LHCN-M2 (cell line): ENCODE measurements around the gene SPEM1. TPM values are rescaled to one million over a fixed set of nuclear protein-coding genes. Genes with fewer than 3 reads are reported as not detected.
"Not testable (repeated sequence)": the region's sequence is repeated elsewhere in the genome, so short reads cannot be mapped to it uniquely, and the experiment has no call there.

Source experiments
- DNase-seq: peaks from one replicate; pipeline ENCODE4 v3.0.0-alpha.2; 2012; ENCODE audit warnings: low read depth
- total RNA-seq: library from RNA; depleted of rRNA; stranded (reverse); fragments of >200 nt; gene quantifications from 2 replicates; pipeline ENCODE4 v1.2.3, GENCODE V29; 2014; rRNA removed

Gene SPEM1
- total RNA-seq, 1 experiment from 2014 or later, result not detected

- DNase-seq, result no peak
Observed at GRCh38 chr17:7468804-7469389, 48.8 kb downstream of the SPEM1 start.

DNA sequence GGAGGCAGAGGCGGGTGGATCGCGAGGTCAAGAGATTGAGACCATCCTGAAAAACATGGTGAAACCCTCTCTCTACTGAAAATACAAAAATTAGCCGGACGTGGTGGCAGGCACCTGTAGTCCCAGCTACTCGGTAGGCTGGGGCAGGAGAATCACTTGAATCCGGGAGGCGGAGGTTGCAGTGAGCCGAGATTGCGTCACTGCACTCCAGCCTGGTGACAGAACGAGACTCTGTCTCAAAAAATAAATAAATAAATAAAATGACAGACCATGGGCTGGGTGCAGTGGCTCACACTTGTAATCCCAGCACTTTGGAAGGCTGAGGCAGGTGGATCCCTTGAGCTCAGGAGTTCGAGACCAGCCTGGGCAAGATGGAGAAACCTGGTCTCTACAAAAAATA, 49.7 kb downstream of the SPEM1 start:
- not testable (repeated sequence) for DNase-seq

- not testable (repeated sequence) for DNase-seq
Observed at GRCh38 chr17:7470457-7470973, 50.4 kb downstream of the SPEM1 start.

Other genes starting within 250 kb of the SPEM1 start
- 0.29 and 1.4 TPM in 2 replicates for gene ASGR1, start 241.0 kb upstream of the SPEM1 start, total RNA-seq
- 16.6 and 17.3 TPM in 2 replicates for gene DLG4, start 200.5 kb upstream of the SPEM1 start, total RNA-seq
- 485 and 564 TPM in 2 replicates for gene ACADVL, start 200.4 kb upstream of the SPEM1 start, total RNA-seq
- 64.8 and 71.4 TPM in 2 replicates for gene DVL2, start 185.8 kb upstream of the SPEM1 start, total RNA-seq
- gene PHF23, start 180.9 kb upstream of the SPEM1 start, total RNA-seq, result 54.7 and 56.4 TPM in 2 replicates
- 161 and 171 TPM in 2 replicates for gene GABARAP, start 177.9 kb upstream of the SPEM1 start, total RNA-seq
- 59.1 and 65.5 TPM in 2 replicates for gene CTDNEP1, start 168.6 kb upstream of the SPEM1 start, total RNA-seq
- gene ELP5, start 168.1 kb upstream of the SPEM1 start, total RNA-seq, result 52.6 and 58.2 TPM in 2 replicates
- gene CLDN7, start 157.8 kb upstream of the SPEM1 start, total RNA-seq, result not detected in 2 replicates
- 0.11 TPM in 1 of 2 replicates, not detected in the other for gene SLC2A4, start 138.6 kb upstream of the SPEM1 start, total RNA-seq
- gene YBX2, start 125.7 kb upstream of the SPEM1 start, total RNA-seq, result not detected in 2 replicates
- 968 and 1,043 TPM in 2 replicates for gene EIF5A, start 112.7 kb upstream of the SPEM1 start, total RNA-seq
- gene GPS2, start 105.0 kb upstream of the SPEM1 start, total RNA-seq, result 98.7 and 119 TPM in 2 replicates
- 15.1 and 15.7 TPM in 2 replicates for gene NEURL4, start 91.0 kb upstream of the SPEM1 start, total RNA-seq
- 1.5 TPM in 1 of 2 replicates, not detected in the other for gene ACAP1, start 83.8 kb upstream of the SPEM1 start, total RNA-seq
- gene KCTD11, start 68.2 kb upstream of the SPEM1 start, total RNA-seq, result 8.3 and 9.0 TPM in 2 replicates
- not detected in 2 replicates for gene TMEM95, start 65.2 kb upstream of the SPEM1 start, total RNA-seq
- gene TNK1, start 39.2 kb upstream of the SPEM1 start, total RNA-seq, result 0.06 TPM in 1 of 2 replicates, not detected in the other
- 38.1 and 54.4 TPM in 2 replicates for gene PLSCR3, start 25.8 kb upstream of the SPEM1 start, total RNA-seq
- gene TMEM256, start 16.2 kb upstream of the SPEM1 start, total RNA-seq, result 65.1 and 88.9 TPM in 2 replicates
- 7.6 and 8.3 TPM in 2 replicates for gene NLGN2, start 12.5 kb upstream of the SPEM1 start, total RNA-seq
- not detected in 2 replicates for gene SPEM2, start 5.3 kb downstream of the SPEM1 start, total RNA-seq
- gene SPEM3, start 8.5 kb downstream of the SPEM1 start, total RNA-seq, result not detected in 2 replicates
- gene TMEM102, start 15.1 kb downstream of the SPEM1 start, total RNA-seq, result 0.75 and 0.90 TPM in 2 replicates
- gene FGF11, start 19.2 kb downstream of the SPEM1 start, total RNA-seq, result 23.4 and 23.8 TPM in 2 replicates
- gene CHRNB1, start 24.7 kb downstream of the SPEM1 start, total RNA-seq, result 51.9 and 60.3 TPM in 2 replicates
- gene ZBTB4, start 59.3 kb downstream of the SPEM1 start, total RNA-seq, result 25.3 and 27.8 TPM in 2 replicates
- not detected in 2 replicates for gene SLC35G6, start 61.1 kb downstream of the SPEM1 start, total RNA-seq
- gene POLR2A, start 64.0 kb downstream of the SPEM1 start, total RNA-seq, result 63.7 and 81.4 TPM in 2 replicates
- gene TNFSF12, start 128.7 kb downstream of the SPEM1 start, total RNA-seq, result 14.8 and 20.7 TPM in 2 replicates
- not detected in 2 replicates for gene TNFSF13, start 138.4 kb downstream of the SPEM1 start, total RNA-seq
- gene SENP3, start 141.6 kb downstream of the SPEM1 start, total RNA-seq, result 108 and 131 TPM in 2 replicates
- gene CD68, start 159.3 kb downstream of the SPEM1 start, total RNA-seq, result 48.2 and 56.4 TPM in 2 replicates
- 371 and 379 TPM in 2 replicates for gene MPDU1, start 163.5 kb downstream of the SPEM1 start, total RNA-seq
- gene SOX15, start 169.8 kb downstream of the SPEM1 start, total RNA-seq, result 0.96 and 2.0 TPM in 2 replicates
- 49.4 and 51.8 TPM in 2 replicates for gene FXR2, start 194.6 kb downstream of the SPEM1 start, total RNA-seq
- 37.8 and 48.0 TPM in 2 replicates for gene SAT2, start 207.5 kb downstream of the SPEM1 start, total RNA-seq
- gene SHBG, start 209.8 kb downstream of the SPEM1 start, total RNA-seq, result 0.23 TPM in 1 of 2 replicates, not detected in the other
- gene ATP1B2, start 230.6 kb downstream of the SPEM1 start, total RNA-seq, result not detected in 2 replicates